Fibroblast of the conjunctiva (primary cell): Measurements from ENCODE around the gene BAIAP3.
"Not testable (repeated sequence)": the region's sequence is repeated elsewhere in the genome, so short reads cannot be mapped to it uniquely, and the experiment has no call there.

Experiments used
- DNase-seq: peaks from one replicate; pipeline ENCODE4 v3.0.0-alpha.2; 2010; ENCODE audit warnings: low read depth

Gene BAIAP3

GRCh38 chr16:1316033-1316405, 17.4 kb upstream of the BAIAP3 start:
- no peak for DNase-seq

- DNase-seq: no peak
Measured at GRCh38 chr16:1317479-1318267, 15.8 kb upstream of the BAIAP3 start.

- DNase-seq: no peak
Measured at GRCh38 chr16:1318268-1318545, 15.2 kb upstream of the BAIAP3 start.

GRCh38 chr16:1319041-1319440, 14.4 kb upstream of the BAIAP3 start:
- DNase-seq: no peak

GRCh38 chr16:1320097-1320496, 13.3 kb upstream of the BAIAP3 start:
- no peak for DNase-seq

GRCh38 chr16:1320658-1321240, 12.7 kb upstream of the BAIAP3 start:
- DNase-seq: no peak

- DNase-seq: no peak
Measured at GRCh38 chr16:1322407-1322806, 11.0 kb upstream of the BAIAP3 start.

- no peak for DNase-seq
Measured at GRCh38 chr16:1323296-1324239, 9.9 kb upstream of the BAIAP3 start.

- no peak for DNase-seq
Measured at GRCh38 chr16:1324286-1324826, 9.1 kb upstream of the BAIAP3 start.

- DNase-seq: no peak
Measured at GRCh38 chr16:1325261-1325660, 8.2 kb upstream of the BAIAP3 start.

GRCh38 chr16:1325673-1326371, 7.6 kb upstream of the BAIAP3 start:
- no peak for DNase-seq

GRCh38 chr16:1326391-1326790, 7.1 kb upstream of the BAIAP3 start:
- DNase-seq: no peak

- DNase-seq: no peak
Measured at GRCh38 chr16:1326946-1327618, 6.4 kb upstream of the BAIAP3 start.

- DNase-seq: no peak
Measured at GRCh38 chr16:1327619-1327947, 5.9 kb upstream of the BAIAP3 start.

- DNase-seq: not testable (repeated sequence)
Measured at GRCh38 chr16:1328136-1328535, 5.3 kb upstream of the BAIAP3 start.

GRCh38 chr16:1328961-1329360, 4.5 kb upstream of the BAIAP3 start:
- DNase-seq: not testable (repeated sequence)

GRCh38 chr16:1330260-1330914, 3.1 kb upstream of the BAIAP3 start:
- no peak for DNase-seq

- DNase-seq: no peak
Measured at GRCh38 chr16:1330931-1331711, 2.3 kb upstream of the BAIAP3 start.

GRCh38 chr16:1331712-1332617, 1.5 kb upstream of the BAIAP3 start:
- DNase-seq: peak; percentile 16
